Myocyte (in vitro differentiated cells): ENCODE measurements around the gene TOMM34. TPM values are rescaled to one million over a fixed set of nuclear protein-coding genes. Genes with fewer than 3 reads are reported as not detected.

Experiments
- DNase-seq: peaks from one replicate; pipeline ENCODE4 v3.0.0-alpha.2; 2012; ENCODE audit warnings: low read depth
- total RNA-seq: library from RNA; depleted of rRNA; stranded (reverse); fragments of >200 nt; gene quantifications from 2 replicates; pipeline ENCODE4 v1.2.3, GENCODE V29; 2014

Gene TOMM34
- total RNA-seq, 1 donor from 2014 or later: 35.7 TPM

- DNase-seq: no peak
These were observed 3.4 kb upstream of the TOMM34 start for GRCh38 chr20:44963325-44964215.

- no peak for DNase-seq
These were observed 2.3 kb upstream of the TOMM34 start for GRCh38 chr20:44962483-44962882.

GRCh38 chr20:44961870-44962267, 1.7 kb upstream of the TOMM34 start:
- DNase-seq: no peak

GRCh38 chr20:44961011-44961869, 1.0 kb upstream of the TOMM34 start:
- DNase-seq: no peak

- peak; percentile 53 for DNase-seq
These were observed 527 bp downstream of the TOMM34 start for GRCh38 chr20:44959638-44960102.

- DNase-seq: no peak
These were observed 1.0 kb downstream of the TOMM34 start for GRCh38 chr20:44959082-44959637.

- DNase-seq: no peak
These were observed 1.9 kb downstream of the TOMM34 start for GRCh38 chr20:44958276-44958675.

- no peak for DNase-seq
These were observed 3.8 kb downstream of the TOMM34 start for GRCh38 chr20:44956410-44956809.

DNA sequence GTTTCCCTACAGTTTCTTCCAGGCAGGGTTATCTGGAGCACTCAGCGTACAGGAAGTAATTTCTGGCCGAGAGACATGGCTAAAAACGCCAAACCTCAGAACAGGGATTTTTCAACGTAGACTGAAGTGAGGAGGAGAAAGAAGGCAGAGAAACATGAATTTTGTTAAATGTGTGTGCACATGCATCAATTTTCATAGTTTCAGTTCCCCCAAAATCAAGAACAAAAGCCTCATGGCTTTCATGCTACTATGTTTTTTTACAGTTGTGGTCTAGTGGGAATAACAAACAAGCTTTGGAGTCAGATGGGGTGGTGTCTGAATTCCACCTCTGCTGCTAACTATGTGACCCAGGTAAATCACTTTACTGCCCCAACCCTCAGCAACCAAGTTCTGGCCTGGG, 4.9 kb downstream of the TOMM34 start:
- no peak for DNase-seq

DNA sequence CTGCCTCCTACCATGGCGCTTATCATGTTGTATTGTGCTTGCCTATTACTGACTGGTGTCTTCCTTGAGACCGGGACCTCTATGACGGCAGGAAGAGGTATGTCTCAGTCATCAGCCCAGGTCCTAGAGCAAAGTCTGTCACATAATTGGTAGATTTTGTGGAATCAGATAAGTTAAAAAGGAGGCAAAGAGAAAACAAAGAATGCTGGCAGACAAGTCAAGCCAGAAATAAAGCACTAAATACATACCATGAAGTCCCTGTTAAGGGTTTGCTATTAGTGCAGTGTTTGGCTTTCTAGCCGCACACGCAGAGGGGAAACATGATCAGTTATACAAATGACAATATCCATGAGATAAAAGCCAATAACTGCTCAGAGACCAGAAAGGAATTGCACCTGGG, 6.0 kb downstream of the TOMM34 start:
- DNase-seq: no peak

GRCh38 chr20:44952731-44953130, 7.5 kb downstream of the TOMM34 start:
- no peak for DNase-seq

DNA sequence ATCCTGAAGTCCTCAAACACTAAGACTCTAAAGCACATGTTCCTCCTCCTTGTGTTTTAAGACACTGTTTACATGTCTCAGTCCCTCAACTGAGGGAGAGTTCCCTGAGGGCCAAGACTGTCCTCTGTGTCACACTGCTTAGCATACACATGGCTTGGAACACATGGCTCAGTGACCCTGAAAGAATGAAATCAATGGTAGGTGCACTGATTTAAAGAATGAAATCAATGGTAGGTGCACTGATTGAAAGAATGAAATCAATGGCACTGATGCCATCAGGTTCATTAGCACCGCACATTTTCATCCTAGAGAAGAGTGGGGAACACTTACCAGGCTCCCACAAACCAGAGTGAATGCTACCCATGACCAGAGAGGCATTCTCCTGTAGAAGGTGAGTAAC, 9.8 kb downstream of the TOMM34 start:
- DNase-seq: no peak

- DNase-seq: no peak
These were observed 11.7 kb downstream of the TOMM34 start for GRCh38 chr20:44948513-44948912.

- no peak for DNase-seq
These were observed 12.1 kb downstream of the TOMM34 start for GRCh38 chr20:44948107-44948506.

- peak; percentile 9 for DNase-seq
These were observed 13.8 kb downstream of the TOMM34 start for GRCh38 chr20:44946271-44946852.

GRCh38 chr20:44945261-44945660, 14.9 kb downstream of the TOMM34 start:
- DNase-seq: no peak

DNA sequence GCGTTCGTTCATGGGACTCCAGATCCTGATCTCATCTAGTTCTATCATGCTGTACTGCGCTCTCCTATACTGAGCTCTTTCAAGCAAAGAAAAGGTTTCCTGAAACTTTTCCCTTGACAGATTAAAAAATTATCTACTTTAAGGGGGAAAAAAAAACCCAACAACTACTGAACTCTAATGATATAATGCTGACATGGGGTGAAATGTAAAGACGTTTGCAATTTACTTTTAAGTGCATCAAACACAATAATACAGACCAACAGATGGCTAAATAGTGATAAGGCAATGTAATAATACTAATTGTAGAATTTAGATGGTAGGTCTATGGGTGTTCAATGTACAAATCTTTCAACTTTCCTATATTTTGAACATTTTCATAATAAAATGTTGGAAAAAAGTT, 16.4 kb downstream of the TOMM34 start:
- no peak for DNase-seq

- no peak for DNase-seq
These were observed 17.8 kb downstream of the TOMM34 start for GRCh38 chr20:44942264-44942973.

DNA sequence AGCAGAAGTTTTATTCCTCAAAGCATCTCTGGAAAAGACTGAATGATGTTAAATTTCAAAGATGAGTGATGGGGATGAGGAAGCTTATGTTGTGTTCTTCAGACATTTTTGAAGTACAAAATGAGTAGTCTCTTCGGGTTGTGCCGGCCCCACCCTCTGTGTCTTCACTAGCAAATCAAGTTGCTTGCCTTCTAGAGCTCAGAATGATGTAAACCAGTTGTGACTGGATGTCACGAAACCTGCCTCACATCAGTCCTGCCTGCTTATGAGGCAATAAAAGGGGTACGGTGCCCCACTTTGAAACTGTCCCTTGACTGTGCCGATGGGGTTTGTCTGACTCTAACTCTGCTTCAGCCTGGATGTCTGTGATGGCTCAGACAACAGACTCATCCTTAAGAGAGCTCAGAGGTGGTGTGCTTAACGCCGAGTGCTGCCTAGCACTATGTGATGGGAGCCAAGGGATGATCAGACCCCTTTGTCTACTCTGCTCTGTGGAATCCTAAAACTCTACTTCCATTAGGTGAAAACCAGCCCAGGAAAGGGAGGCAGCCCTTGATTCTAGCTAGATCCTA, 19.0 kb downstream of the TOMM34 start:
- DNase-seq: no peak

- DNase-seq: no peak
These were observed 21.6 kb downstream of the TOMM34 start for GRCh38 chr20:44938637-44939036.
